ENCODE data around the gene CCBE1.

Gene CCBE1

GRCh38 chr18:59612381-59612780 lies 84.8 kb downstream of the CCBE1 start:
- TF ChIP-seq SIN3A (IDR thresholded peaks at IDR 0.05; ENCODE audit: borderline replicate concordance, insufficient read depth, low read length) = no peak
- TF ChIP-seq TAF1 (IDR thresholded peaks at IDR 0.05; ENCODE audit: borderline replicate concordance, insufficient read depth, low read length) = no peak
- TF ChIP-seq FOXP2 (optimal IDR thresholded peaks at IDR 0.05; ENCODE audit: borderline replicate concordance, extremely low read depth, extremely low read length, insufficient read depth) = no peak
- no peak for TF ChIP-seq REST (IDR thresholded peaks at IDR 0.05; ENCODE audit: insufficient read depth in 1 of 2, low read depth in 2 of 2, low read length in 2 of 2)
- no peak for TF ChIP-seq POLR2AphosphoS5 (IDR thresholded peaks at IDR 0.05; ENCODE audit: low read depth, low read length)

GRCh38 chr18:59610546-59611140 lies 86.6 kb downstream of the CCBE1 start:
- TF ChIP-seq TAF1 (IDR thresholded peaks at IDR 0.05; ENCODE audit: borderline replicate concordance, insufficient read depth, low read length) = no peak
- TF ChIP-seq REST (IDR thresholded peaks at IDR 0.05; ENCODE audit: insufficient read depth in 1 of 2, low read depth in 2 of 2, low read length in 2 of 2) = no peak
- no peak for TF ChIP-seq SIN3A (IDR thresholded peaks at IDR 0.05; ENCODE audit: borderline replicate concordance, insufficient read depth, low read length)
- TF ChIP-seq FOXP2 (optimal IDR thresholded peaks at IDR 0.05; ENCODE audit: borderline replicate concordance, extremely low read depth, extremely low read length, insufficient read depth) = no peak
- no peak for TF ChIP-seq POLR2AphosphoS5 (IDR thresholded peaks at IDR 0.05; ENCODE audit: low read depth, low read length)

- no peak for TF ChIP-seq SIN3A (IDR thresholded peaks at IDR 0.05; ENCODE audit: borderline replicate concordance, insufficient read depth, low read length)
- no peak for TF ChIP-seq TAF1 (IDR thresholded peaks at IDR 0.05; ENCODE audit: borderline replicate concordance, insufficient read depth, low read length)
- TF ChIP-seq FOXP2 (optimal IDR thresholded peaks at IDR 0.05; ENCODE audit: borderline replicate concordance, extremely low read depth, extremely low read length, insufficient read depth) = no peak
- TF ChIP-seq REST (IDR thresholded peaks at IDR 0.05; ENCODE audit: insufficient read depth in 1 of 2, low read depth in 2 of 2, low read length in 2 of 2) = no peak
- no peak for TF ChIP-seq POLR2AphosphoS5 (IDR thresholded peaks at IDR 0.05; ENCODE audit: low read depth, low read length)
Measured at GRCh38 chr18:59609654-59610053, 87.6 kb downstream of the CCBE1 start.

GRCh38 chr18:59607471-59607870 lies 89.8 kb downstream of the CCBE1 start:
- TF ChIP-seq REST (IDR thresholded peaks at IDR 0.05; ENCODE audit: insufficient read depth in 1 of 2, low read depth in 2 of 2, low read length in 2 of 2) (no peak), TAF1 (IDR thresholded peaks at IDR 0.05; ENCODE audit: borderline replicate concordance, insufficient read depth, low read length) (no peak), POLR2AphosphoS5 (IDR thresholded peaks at IDR 0.05; ENCODE audit: low read depth, low read length) (no peak), FOXP2 (optimal IDR thresholded peaks at IDR 0.05; ENCODE audit: borderline replicate concordance, extremely low read depth, extremely low read length, insufficient read depth) (no peak), SIN3A (IDR thresholded peaks at IDR 0.05; ENCODE audit: borderline replicate concordance, insufficient read depth, low read length) (no peak)

- no peak for TF ChIP-seq REST (IDR thresholded peaks at IDR 0.05; ENCODE audit: insufficient read depth in 1 of 2, low read depth in 2 of 2, low read length in 2 of 2)
- no peak for TF ChIP-seq FOXP2 (optimal IDR thresholded peaks at IDR 0.05; ENCODE audit: borderline replicate concordance, extremely low read depth, extremely low read length, insufficient read depth)
- TF ChIP-seq POLR2AphosphoS5 (IDR thresholded peaks at IDR 0.05; ENCODE audit: low read depth, low read length) = no peak
- no peak for TF ChIP-seq SIN3A (IDR thresholded peaks at IDR 0.05; ENCODE audit: borderline replicate concordance, insufficient read depth, low read length)
- TF ChIP-seq TAF1 (IDR thresholded peaks at IDR 0.05; ENCODE audit: borderline replicate concordance, insufficient read depth, low read length) = no peak
Measured at GRCh38 chr18:59607078-59607379, 90.2 kb downstream of the CCBE1 start.

Data from PFSK-1 (cell line).